Activated CD8-positive, alpha-beta memory T cell treated with anti-CD3 and anti-CD28 coated beads, Interleukin-2, amount 50 U/mL, for 48 hours (primary cell): ENCODE data around the gene WDR3.

Experiments used
- DNase-seq: peaks from one replicate; pipeline ENCODE4 v3.0.0-alpha.2; 2020

Gene WDR3

GRCh38 chr1:117959364-117959763 lies 29.8 kb downstream of the WDR3 start:
- DNase-seq: no peak

- no peak for DNase-seq
Observed at GRCh38 chr1:117964290-117965038, 34.9 kb downstream of the WDR3 start.

- no peak for DNase-seq
Observed at GRCh38 chr1:117967477-117967876, 37.9 kb downstream of the WDR3 start.

- no peak for DNase-seq
Observed at GRCh38 chr1:117967881-117968280, 38.3 kb downstream of the WDR3 start.

- no peak for DNase-seq
Observed at GRCh38 chr1:117970252-117970651, 40.7 kb downstream of the WDR3 start.

GRCh38 chr1:117971777-117972176 lies 42.2 kb downstream of the WDR3 start:
- DNase-seq: no peak

GRCh38 chr1:117976381-117976780 lies 46.8 kb downstream of the WDR3 start:
- no peak for DNase-seq

GRCh38 chr1:117981455-117982192 lies 52.1 kb downstream of the WDR3 start:
- DNase-seq: no peak

GRCh38 chr1:117985239-117985638 lies 55.7 kb downstream of the WDR3 start:
- DNase-seq: no peak

GRCh38 chr1:117985973-117986372 lies 56.4 kb downstream of the WDR3 start:
- DNase-seq: no peak

- no peak for DNase-seq
Observed at GRCh38 chr1:118004312-118004711, 74.8 kb downstream of the WDR3 start.

GRCh38 chr1:118007391-118007790 lies 77.9 kb downstream of the WDR3 start:
- DNase-seq: no peak

- DNase-seq: no peak
Observed at GRCh38 chr1:118008011-118008410, 78.5 kb downstream of the WDR3 start.

- no peak for DNase-seq
Observed at GRCh38 chr1:118012515-118013124, 83.1 kb downstream of the WDR3 start.

- no peak for DNase-seq
Observed at GRCh38 chr1:118013336-118013735, 83.8 kb downstream of the WDR3 start.

GRCh38 chr1:118013938-118014337 lies 84.4 kb downstream of the WDR3 start:
- no peak for DNase-seq
